HT-29 (cell line): ENCODE results near the gene ASCL2. TPM values are rescaled to one million over a fixed set of nuclear protein-coding genes. Genes with fewer than 3 reads are reported as not detected.

Source experiments
- DNase-seq: peaks from one replicate; pipeline ENCODE4 v3.0.0-alpha.2; 2015; ENCODE audit warnings: low spot score
- total RNA-seq: library from RNA; depleted of rRNA; stranded (reverse); fragments of >200 nt; shearing (Covaris generic); gene quantifications from 2 replicates; pipeline ENCODE4 v1.2.3, GENCODE V29; 2014; rRNA removed

ASCL2 gene, protein sequence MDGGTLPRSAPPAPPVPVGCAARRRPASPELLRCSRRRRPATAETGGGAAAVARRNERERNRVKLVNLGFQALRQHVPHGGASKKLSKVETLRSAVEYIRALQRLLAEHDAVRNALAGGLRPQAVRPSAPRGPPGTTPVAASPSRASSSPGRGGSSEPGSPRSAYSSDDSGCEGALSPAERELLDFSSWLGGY
- 5.0 and 6.8 TPM in 2 replicates for total RNA-seq

DNA sequence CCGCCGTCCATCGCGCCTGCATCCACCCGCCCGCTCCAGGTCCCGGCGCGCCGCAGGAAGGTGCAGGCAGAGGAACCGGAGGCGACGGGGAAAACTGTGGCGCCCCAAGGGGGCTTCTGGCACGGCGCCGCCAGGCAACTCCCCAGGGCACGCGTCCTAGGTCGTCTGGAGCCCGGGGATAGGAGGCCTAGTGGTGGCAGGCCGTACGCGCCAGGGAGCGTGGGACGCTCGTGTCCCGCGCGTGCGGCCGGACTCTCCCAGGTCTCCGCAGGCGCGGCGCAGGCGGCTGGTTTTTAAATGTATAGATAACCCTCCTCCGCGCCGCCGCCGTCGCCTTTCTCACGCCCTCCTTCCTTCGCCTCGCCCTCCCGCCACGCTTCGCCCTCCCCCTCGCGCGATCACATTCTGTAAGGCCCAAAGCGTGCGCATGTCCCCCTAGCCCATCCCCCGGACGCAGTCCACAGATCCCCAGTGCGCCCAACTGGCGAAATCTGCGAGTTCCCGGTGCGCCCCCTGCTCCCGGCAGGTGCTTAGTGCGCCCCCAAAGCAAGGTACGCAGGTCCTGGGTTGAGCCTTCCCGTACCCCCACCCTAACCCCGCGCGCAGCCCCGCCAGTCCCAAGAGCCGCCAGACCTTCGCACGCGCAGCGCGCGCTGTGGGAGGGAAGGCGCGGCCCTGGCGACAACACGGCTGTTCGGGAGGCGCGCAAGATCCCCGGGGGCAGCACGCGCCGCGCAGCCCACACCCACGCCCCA lies at the start of gene ASCL2:
Gene ASCL2, minus strand, starts transcription at position 267 of the 755 bp plus-strand sequence. Its CDS starts 256 bp downstream, at position 11.
- no peak for DNase-seq

DNA sequence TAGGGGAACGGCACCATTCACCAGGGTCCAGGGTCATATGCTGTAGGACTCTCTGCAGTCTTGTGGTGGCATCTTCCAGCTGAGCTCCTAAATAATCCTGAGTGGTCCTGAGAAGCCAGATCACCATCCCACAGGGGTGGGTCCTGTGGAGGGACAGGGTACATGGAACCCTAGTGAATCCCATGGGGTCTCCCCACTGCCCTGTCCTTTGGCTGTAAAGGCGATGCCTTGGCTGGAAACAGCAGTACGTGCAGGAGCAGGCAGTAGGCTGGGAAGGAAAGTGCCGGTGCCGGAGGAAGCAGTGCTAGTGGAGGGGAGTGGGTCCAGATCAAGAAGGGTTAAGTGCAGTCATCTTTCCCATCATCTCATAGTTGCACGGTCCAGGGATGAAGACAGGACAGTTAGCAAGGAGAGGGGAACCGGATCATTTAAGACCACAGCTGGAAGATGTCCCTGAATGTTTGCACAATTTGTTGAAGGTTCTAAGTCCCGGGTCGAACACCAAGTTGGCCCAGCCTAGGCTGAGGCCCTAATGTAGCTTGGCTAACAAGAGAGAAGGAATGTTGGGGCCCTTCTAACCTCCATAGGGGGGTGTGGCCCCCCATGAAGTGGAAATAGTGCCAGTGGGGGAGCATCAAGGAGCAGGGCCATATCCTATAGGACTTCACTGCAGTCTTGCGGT lies 49.5 kb upstream of the ASCL2 start:
- no peak for DNase-seq

DNA sequence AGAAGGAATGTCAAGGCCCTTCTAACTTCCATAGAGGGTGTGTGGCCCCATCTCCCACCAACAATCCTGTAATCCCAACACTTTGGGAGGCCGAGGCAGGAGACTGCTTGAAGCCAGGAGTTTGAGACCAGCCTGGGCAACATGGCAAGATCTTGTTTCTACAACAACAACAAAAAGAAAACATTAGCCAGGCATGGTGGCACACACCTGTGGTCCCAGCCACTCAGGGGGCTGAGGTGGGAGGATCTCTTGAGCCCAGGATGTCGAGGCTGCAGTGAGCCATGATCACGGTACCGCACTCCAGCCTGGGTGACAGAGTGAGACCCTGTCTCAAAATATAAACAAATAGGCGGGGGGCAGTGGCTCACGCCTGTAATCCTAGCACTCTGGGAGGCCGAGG lies 48.3 kb upstream of the ASCL2 start:
- no peak for DNase-seq

DNA sequence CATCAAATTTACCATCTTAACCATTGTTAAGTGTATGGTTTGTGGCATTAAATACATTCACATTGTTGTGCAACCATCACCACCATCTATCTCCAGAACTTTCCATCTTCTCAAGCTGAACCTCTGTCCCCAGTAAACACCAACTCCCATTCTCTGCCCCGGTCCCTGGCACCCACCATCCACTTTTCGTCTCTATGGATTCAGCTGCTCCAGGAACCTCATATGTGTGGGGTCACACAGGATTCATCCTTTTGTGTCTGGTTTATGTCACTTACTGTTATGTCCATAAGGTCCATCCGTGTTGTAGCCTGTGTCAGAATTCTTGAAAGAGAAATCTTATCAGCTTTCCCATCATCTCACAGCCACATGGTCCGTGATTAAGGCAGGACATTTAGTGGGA lies 47.7 kb upstream of the ASCL2 start:
- DNase-seq = no peak

DNA sequence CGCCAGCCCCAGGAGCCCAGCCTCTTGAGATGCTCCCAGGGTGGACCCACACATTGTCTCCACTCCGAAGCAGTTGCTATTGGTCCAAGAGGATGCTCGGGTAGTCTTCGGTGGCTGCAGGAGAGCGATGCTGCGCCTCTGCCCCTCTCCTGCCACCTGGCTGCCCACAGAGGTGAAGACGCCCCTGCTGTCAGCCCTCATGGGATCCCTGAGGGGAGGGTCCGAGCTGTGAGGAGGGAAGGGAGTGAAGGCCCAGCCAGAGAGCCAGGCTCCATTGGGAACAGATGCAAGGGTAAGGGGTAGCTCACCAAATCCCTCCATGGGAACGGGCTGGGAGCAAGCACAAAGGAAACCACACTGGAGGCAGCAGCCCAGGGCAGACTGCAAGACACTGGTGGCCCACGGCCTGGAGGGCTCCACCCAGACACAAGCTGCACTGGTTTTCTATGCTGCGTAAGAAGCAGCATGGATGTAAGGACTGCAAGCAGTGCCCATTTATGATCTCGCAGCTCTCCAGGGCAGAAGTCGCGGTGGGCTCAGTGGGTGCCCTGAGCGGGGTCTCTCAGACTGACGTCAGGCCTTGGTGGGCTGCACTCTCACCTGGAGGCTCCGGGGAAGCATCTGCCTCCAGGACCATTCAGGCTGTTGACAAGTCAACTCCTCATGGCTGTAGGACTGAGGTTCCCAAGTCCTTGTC lies 47.1 kb upstream of the ASCL2 start:
- no peak for DNase-seq

DNA sequence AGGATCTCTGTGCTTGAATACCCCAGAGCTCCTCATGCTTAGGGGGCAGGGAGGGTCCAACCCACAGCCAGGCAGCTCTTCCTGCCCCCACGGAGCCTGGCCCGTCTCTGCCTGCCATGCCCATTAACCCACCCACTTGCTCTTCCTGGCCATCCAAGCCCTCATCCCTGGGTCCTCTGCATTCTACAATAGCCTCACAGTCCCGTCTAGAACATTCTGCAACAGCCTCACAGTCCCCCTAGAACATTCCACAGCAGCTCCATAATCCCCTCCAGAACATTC lies 46.5 kb upstream of the ASCL2 start:
- DNase-seq = no peak

DNA sequence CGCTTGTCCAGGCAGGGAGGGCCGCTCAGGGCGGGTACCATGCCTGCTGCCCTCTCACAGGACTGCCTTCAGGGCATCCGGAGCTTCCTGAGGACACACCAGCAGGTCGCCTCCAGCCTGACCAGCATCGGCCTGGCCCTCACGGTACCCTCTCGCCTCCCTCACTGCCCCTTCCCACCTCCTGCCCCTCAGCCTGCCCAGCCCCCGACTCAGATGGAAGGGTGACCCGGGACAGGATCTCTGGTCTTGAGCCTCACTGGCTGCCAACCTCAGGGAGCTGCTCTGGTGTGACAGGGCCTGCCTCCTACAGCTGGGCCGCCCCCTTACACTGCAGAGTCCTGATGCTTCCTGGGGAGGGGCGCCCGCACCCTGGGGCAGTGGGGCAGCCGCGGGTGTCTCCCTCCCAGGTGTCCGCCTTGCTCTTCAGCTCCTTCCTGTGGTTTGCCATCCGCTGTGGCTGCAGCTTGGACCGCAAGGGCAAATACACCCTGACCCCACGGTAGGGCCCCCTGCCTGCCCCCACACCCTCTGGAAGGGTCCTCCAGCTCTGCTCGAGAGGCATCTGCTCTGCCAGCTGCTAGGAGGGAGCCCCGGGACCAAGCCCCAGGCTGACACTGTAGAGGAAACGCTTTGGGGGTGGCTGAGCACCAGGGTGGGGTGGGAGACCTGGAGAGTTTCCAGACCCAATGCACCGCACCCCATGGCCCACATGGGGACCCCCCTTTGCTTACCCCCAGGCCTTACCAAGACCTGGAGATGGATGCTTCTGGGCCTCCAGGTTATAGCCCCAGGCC lies 46.0 kb upstream of the ASCL2 start:
- no peak for DNase-seq

DNA sequence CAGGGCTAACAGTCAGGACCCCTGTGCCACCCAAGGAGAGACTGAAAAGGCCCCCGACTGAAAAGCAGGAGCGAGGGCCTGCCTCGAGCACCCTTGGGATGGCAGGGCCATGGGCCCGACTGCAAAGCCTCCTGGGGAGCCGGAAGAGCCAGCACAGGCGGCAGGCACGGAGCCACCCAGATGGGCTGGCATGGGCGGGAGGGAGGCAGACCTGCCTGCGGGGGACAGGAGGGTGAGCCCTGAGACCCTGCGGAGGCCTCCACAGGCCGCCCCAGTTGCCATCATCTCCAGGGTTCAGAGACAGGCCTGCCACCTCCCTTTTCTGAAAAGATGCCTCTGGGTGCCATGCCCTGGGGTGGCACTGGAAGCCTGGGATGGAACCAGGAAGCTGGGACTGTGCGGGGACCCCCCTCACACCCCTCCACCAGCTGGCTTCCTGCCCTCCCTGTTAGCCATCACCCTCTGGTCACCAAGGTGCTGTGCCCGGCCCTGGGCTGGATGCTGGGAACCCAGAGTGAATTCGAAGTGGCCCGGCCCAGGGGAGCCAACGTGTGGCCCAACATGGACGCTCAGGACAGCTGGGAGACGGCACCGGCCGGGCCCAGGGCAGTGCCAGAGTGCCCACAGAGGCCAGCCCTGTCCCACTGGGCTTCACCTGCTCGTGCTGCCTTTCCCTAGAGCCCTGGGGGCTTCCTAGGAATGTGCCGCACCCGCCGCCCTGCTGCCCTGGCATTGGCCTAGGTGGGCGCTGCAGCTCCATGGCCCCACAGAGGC lies 45.2 kb upstream of the ASCL2 start:
- no peak for DNase-seq

DNA sequence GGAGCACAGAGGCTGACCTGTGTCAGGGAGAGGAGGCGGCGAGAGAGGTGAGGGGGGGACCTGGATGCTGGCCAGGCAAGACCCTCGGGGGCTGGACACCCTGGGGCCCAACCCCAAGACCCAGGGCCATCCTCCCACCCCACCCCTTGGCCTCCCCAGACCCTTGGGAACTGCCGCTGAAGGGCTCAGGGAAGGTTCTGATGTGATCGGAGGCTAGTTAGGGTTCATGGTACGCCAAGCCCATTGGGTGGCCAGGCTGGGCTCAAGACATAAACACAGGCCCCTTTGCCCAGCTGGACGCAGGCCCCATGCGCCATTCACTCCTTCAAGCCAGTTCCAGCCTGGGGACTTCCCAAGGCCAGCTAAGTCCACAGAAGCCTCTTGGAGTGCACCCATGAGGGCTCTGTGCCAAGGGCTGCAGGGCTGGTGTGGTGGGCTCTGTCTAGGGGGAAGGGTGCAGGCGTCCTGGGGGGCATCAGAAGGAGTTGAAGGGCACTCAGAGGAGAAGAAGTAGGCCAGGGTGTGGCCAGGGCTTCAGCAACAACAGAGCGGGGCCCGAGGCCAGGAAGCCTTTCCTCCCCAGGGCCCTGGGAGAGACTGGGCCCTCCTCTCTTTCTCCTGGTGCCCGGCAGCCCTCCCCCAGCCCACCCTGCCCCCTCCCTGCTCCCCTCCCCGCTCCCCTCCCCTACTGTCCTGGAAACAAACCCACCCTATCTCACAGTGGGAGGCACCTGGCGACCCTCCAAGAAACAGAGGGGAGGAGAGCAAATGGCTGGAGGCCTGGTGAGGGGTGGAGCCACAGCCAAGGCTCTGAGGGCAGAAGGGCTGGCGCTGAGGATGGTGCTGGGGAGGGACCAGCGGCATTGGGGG lies 44.4 kb upstream of the ASCL2 start:
- DNase-seq = no peak

DNA sequence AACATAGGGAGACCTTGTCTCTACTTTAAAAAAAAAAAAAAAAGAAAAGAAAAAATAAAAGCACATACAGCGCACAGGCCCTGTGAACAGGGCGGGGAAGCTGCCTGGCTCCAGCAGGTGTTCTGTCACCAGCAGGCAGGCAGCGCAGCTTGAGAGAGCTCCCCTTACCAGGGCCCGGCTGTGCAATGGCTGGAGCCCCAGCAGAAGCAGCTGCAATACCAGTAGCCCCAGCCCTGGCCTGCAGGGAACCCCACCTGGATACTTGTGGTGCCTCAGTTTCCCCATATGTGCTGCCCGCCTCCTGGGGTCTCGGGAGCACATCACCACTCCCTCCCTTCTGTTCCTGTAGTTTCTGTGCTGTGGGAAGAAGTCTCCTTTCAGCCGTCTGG lies 43.7 kb upstream of the ASCL2 start:
- DNase-seq = no peak

DNA sequence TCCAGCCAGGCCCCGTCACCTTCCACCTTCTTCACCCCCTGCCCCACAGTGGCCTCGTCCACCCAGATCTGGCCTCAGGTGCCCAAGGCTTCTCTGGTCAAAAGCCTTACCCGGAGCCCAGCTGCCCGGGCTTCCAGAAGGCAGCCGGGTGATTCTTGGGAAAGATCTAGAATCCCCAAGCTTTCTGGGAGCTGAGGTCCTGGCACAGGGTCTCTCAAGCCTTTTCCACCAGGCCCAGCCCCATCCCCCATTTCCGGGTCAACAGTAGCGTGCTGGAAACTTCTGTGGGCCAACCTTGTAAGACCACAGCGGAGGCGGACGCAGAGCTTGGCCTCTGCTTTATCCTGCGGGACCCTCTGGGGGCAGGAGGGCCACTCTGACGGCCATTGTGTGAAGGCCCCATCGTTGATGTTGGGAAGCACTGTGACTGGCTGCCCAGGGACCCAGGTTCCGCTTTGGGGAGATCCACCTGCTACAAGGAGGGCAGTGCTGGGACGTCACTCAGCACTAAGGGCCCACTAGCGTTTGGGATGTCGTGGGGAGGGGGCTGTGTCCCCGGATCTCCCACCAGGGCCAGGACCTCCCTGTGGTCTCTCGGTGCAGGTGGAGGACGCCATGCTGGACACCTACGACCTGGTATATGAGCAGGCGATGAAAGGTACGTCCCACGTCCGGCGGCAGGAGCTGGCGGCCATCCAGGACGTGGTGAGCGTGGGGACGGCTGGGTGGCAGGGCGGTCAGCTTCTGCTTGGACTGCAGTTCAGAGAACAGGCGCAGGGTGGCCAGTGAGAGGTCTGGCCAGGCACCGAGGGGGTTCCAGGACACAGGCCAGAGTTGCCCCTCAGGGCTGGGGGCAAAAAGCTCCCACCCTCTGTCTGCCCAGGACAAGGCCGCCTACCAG lies 42.9 kb upstream of the ASCL2 start:
- no peak for DNase-seq

DNA sequence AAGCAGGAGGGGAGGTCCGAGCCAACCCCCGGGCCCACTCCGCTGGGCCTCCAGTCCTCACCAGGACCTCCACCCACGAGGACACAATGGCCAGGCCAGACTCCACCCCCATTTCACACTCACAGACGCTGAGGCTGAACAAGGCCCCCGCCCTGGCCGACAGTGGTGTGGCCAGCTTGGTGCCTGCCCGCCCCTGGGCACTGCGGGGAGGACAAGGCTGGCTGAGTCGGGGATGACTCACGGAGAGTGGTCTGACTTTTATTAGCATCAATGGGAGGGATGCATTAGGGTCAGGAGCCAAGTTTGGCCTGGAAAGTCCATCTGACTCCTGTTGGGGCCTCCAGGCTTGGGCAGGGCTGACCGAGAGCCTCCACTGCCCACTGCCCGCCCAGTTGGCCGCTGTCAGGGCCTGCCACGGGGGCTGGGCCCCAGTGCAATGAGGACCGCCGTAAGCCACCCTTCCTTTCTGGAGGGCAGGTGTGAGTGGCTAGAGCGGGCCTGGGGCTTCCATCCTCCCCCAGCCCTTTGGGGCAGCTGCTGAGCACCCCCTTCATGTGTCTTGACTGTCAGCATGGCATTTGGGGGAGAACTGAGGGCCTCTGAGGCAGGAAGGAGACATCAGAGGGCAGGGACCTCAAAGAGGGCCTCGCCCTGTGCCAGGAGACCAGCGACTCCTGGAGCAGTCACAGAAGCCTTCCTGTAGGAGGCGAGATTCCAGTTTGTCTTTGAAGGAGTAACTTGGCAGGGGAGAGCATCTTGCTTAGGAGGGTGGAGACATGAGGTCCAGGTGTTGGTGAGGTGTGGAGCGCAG lies 42.0 kb upstream of the ASCL2 start:
- DNase-seq = no peak

DNA sequence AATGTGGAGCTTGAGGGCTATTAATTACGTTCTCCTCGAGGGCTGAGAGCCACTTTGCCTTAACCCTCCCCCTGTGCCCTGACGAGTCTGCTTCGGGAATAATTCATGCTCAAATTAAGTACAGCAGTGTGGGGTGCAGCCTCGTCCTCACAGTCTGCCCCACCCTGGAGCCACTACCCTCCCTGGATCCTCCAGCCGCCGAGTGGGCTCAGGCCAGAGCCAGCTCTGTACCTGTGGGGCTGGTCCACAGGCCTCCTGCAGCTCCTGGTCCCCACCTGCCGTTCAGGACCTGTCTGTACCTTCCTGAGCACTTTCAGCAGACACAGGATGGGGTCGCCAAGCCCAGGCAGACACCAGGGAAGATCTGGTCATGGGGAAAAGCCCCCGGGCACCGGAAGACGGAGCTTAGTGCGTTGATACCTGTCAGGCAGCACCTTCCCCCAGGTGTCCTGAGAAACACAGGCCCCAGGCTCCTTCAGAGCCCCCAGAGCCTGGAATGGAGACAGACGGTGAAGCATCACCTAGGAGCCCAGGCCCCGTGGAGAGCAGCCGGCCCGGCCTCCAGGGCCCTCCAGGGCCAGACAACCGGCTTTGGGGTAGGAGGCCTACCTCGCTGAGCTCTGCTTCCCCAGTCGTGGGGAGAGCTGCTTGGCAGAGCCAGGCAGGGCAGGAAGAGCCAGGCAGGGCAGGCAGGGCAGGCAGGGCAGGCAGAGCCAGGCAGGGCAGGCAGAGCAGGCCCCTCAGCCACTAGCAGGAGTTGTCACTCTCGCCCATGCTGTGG lies 41.2 kb upstream of the ASCL2 start:
- DNase-seq = no peak

DNA sequence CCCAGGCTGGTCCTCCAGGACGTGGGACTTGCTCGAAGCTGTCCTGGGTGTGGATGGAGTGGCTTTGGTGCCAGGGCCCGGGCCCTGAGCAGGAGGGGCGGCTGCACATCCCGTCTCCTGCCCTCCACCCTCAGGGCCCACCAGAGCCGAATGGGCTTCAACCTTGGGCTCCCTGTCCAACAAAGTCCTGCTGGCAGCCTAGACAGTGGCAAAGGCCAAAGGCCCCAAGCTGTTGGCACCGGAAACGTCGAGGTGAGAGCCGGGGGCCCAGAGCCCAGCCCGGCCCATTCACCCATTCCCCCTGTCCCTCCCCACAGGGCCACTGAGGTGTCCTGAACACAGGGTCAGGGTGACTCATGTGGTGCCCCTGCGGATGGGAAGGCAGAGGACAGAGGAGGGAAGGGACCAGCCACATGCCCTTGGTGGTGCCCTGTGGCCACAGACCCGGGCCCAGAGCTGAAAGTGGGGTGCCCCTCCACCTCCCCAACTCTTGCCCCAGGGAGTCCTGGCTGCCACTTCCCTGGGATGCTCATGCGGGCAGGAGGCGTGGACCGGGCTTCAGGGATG lies 40.5 kb upstream of the ASCL2 start:
- DNase-seq = no peak

DNA sequence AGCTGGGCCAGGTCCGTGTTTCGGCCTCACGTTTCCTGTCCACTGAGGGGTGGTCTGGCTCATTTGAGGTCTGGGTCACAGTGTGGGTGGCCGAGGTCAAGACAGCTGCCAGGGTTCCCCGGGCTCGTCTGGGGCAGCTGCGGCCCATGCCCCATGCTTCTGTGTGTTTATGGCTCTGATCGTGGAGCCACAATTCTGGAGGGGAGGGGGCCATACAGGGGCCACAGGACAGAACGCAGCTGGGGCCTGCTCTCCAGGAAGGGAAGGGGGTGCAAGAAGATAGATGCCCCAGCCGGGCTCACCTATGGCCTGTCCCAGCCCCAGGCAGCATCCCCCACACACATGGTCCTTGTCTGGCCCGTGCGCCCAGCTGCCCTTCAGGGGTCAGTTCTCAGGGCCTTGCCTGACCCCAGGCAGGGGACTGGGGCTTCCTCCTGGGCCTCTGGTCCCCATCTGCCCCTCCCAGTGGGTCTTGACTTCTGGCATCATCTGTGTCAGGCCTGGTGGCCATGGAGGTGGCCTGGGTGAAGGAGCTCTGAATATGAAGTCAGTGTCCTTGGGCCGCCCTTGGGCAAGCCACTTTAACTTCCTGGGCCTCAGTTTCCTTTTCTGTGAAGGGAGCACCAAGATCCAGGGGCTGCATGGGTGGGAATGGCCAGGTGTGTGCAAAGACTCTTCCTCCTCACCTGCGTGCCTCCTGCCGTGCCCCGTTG lies 39.8 kb upstream of the ASCL2 start:
- DNase-seq = no peak
